GM19351 (cell line): ENCODE data around the gene NUDT4.

ENCODE experiments used
- ATAC-seq: cut with Tn5 transposase; IDR thresholded peaks from one replicate; pipeline ENCODE4 v1.9.1; 2021; ENCODE audit warnings: mild to moderate bottlenecking, moderate library complexity; ENCODE audit not compliant: unreplicated experiment

Gene NUDT4

GRCh38 chr12:93377252-93378195 lies at the start of gene NUDT4:
Gene NUDT4, plus strand, starts transcription at chr12:93377925. Its CDS starts 398 bp downstream, at chr12:93378323.
- peak; percentile 64 for ATAC-seq

GRCh38 chr12:93333054-93333453 lies 44.7 kb upstream of the NUDT4 start:
- ATAC-seq = no peak

GRCh38 chr12:93333828-93334227 lies 43.9 kb upstream of the NUDT4 start:
- ATAC-seq = no peak

- no peak for ATAC-seq
Measured at GRCh38 chr12:93335603-93336162, 42.0 kb upstream of the NUDT4 start.

GRCh38 chr12:93336291-93336741 lies 41.4 kb upstream of the NUDT4 start:
- ATAC-seq = no peak

GRCh38 chr12:93338598-93338997 lies 39.1 kb upstream of the NUDT4 start:
- ATAC-seq = no peak

GRCh38 chr12:93339695-93340094 lies 38.0 kb upstream of the NUDT4 start:
- no peak for ATAC-seq

- ATAC-seq = no peak
Measured at GRCh38 chr12:93341409-93342049, 36.2 kb upstream of the NUDT4 start.

GRCh38 chr12:93347054-93347785 lies 30.5 kb upstream of the NUDT4 start:
- ATAC-seq = no peak

GRCh38 chr12:93348575-93349435 lies 28.9 kb upstream of the NUDT4 start:
- no peak for ATAC-seq

- ATAC-seq = no peak
Measured at GRCh38 chr12:93351726-93352125, 26.0 kb upstream of the NUDT4 start.

GRCh38 chr12:93352321-93352720 lies 25.4 kb upstream of the NUDT4 start:
- ATAC-seq = no peak

- ATAC-seq = no peak
Measured at GRCh38 chr12:93356214-93356613, 21.5 kb upstream of the NUDT4 start.

GRCh38 chr12:93358058-93358457 lies 19.7 kb upstream of the NUDT4 start:
- peak; percentile 72 for ATAC-seq

- ATAC-seq = no peak
Measured at GRCh38 chr12:93358821-93359220, 18.9 kb upstream of the NUDT4 start.

GRCh38 chr12:93360688-93361087 lies 17.0 kb upstream of the NUDT4 start:
- ATAC-seq = no peak

- no peak for ATAC-seq
Measured at GRCh38 chr12:93361151-93361919, 16.4 kb upstream of the NUDT4 start.

- peak; percentile 71 for ATAC-seq
Measured at GRCh38 chr12:93363841-93364297, 13.9 kb upstream of the NUDT4 start.
